DMS 273 (cell line): ENCODE results near the gene COX7A2.

Experiments used
- DNase-seq: peaks from one replicate; lab custom pipeline; 2025; ENCODE audit not compliant: unreplicated experiment; lab: John Stamatoyannopoulos, UW

The COX7A2 gene

GRCh38 chr6:75222261-75222660 is 21.3 kb downstream of the COX7A2 start:
- DNase-seq: no peak

GRCh38 chr6:75221116-75221515 is 22.5 kb downstream of the COX7A2 start:
- DNase-seq: no peak

- no peak for DNase-seq
Measured at GRCh38 chr6:75220357-75220756, 23.2 kb downstream of the COX7A2 start.

- DNase-seq: no peak
Measured at GRCh38 chr6:75219263-75219662, 24.3 kb downstream of the COX7A2 start.

GRCh38 chr6:75217193-75217592 is 26.4 kb downstream of the COX7A2 start:
- no peak for DNase-seq

- no peak for DNase-seq
Measured at GRCh38 chr6:75215291-75215690, 28.3 kb downstream of the COX7A2 start.

- peak; percentile 6 for DNase-seq
Measured at GRCh38 chr6:75213732-75214131, 29.9 kb downstream of the COX7A2 start.

- DNase-seq: no peak
Measured at GRCh38 chr6:75213112-75213511, 30.5 kb downstream of the COX7A2 start.

- DNase-seq: no peak
Measured at GRCh38 chr6:75211920-75212590, 31.5 kb downstream of the COX7A2 start.

- DNase-seq: peak; percentile 84
Measured at GRCh38 chr6:75210885-75211739, 32.5 kb downstream of the COX7A2 start.

GRCh38 chr6:75209184-75209723 is 34.3 kb downstream of the COX7A2 start:
- no peak for DNase-seq

GRCh38 chr6:75208298-75209183 is 35.1 kb downstream of the COX7A2 start:
- DNase-seq: peak; percentile 93

- peak; percentile 32 for DNase-seq
Measured at GRCh38 chr6:75206576-75207342, 36.8 kb downstream of the COX7A2 start.

- peak; percentile 76 for DNase-seq
Measured at GRCh38 chr6:75205776-75206575, 37.6 kb downstream of the COX7A2 start, which contains the start of gene COL12A1. Gene COL12A1, minus strand, starts transcription at chr6:75206053. Its CDS starts 3,261 bp downstream, at chr6:75202792.

- DNase-seq: peak; percentile 58
Measured at GRCh38 chr6:75204959-75205775, 38.4 kb downstream of the COX7A2 start.

GRCh38 chr6:75204217-75204958 is 39.2 kb downstream of the COX7A2 start:
- DNase-seq: peak; percentile 84

GRCh38 chr6:75203721-75204120 is 39.9 kb downstream of the COX7A2 start:
- no peak for DNase-seq

GRCh38 chr6:75202676-75203131 is 40.9 kb downstream of the COX7A2 start:
- DNase-seq: no peak
